GM18526 (cell line): ENCODE data around the gene ZDHHC5.

Source experiments
- POLR2A ChIP-seq: IDR thresholded peaks from 3 replicates; pipeline ENCODE4 v1.6.1; 2011; ENCODE audit not compliant: insufficient read length; ENCODE audit errors: extremely low read depth

ZDHHC5 gene

GRCh38 chr11:57639321-57640067 lies 28.4 kb upstream of the ZDHHC5 start:
- TF ChIP-seq POLR2A: no peak

GRCh38 chr11:57640068-57640800 lies 27.7 kb upstream of the ZDHHC5 start:
- no peak for TF ChIP-seq POLR2A

- TF ChIP-seq POLR2A: no peak
Observed at GRCh38 chr11:57641011-57641807, 26.7 kb upstream of the ZDHHC5 start.

GRCh38 chr11:57643802-57644201 lies 24.1 kb upstream of the ZDHHC5 start:
- TF ChIP-seq POLR2A: no peak

- TF ChIP-seq POLR2A: no peak
Observed at GRCh38 chr11:57644748-57645688, 22.9 kb upstream of the ZDHHC5 start.

GRCh38 chr11:57645689-57646085 lies 22.2 kb upstream of the ZDHHC5 start:
- TF ChIP-seq POLR2A: no peak

GRCh38 chr11:57646194-57646798 lies 21.6 kb upstream of the ZDHHC5 start:
- TF ChIP-seq POLR2A: no peak

GRCh38 chr11:57646799-57647303 lies 21.1 kb upstream of the ZDHHC5 start:
- no peak for TF ChIP-seq POLR2A

GRCh38 chr11:57647372-57647771 lies 20.5 kb upstream of the ZDHHC5 start:
- TF ChIP-seq POLR2A: no peak

GRCh38 chr11:57647960-57648800 lies 19.7 kb upstream of the ZDHHC5 start:
- no peak for TF ChIP-seq POLR2A

- no peak for TF ChIP-seq POLR2A
Observed at GRCh38 chr11:57648801-57649735, 18.8 kb upstream of the ZDHHC5 start.
